Measurements from ENCODE around the gene WWC2.
"Not testable (repeated sequence)": the region's sequence is repeated elsewhere in the genome, so short reads cannot be mapped to it uniquely, and the experiment has no call there.

WWC2 gene

GRCh38 chr4:183191630-183192029 lies 92.6 kb downstream of the WWC2 start:
- no peak overlapping the region for H3K4me3 ChIP-seq (ENCODE audit: low read depth, low read length)
- no peak for DNase-seq (ENCODE audit: low read depth)
- TF ChIP-seq CTCF (IDR thresholded peaks at IDR 0.05; ENCODE audit: insufficient read depth, low read depth, low read length, missing control alignments) = no peak

GRCh38 chr4:183192571-183192970 lies 93.5 kb downstream of the WWC2 start:
- no peak for TF ChIP-seq CTCF (IDR thresholded peaks at IDR 0.05; ENCODE audit: insufficient read depth, low read depth, low read length, missing control alignments)
- H3K4me3 ChIP-seq (ENCODE audit: low read depth, low read length) = no peak overlapping the region
- no peak for DNase-seq (ENCODE audit: low read depth)

- H3K4me3 ChIP-seq (ENCODE audit: low read depth, low read length); DNase-seq (ENCODE audit: low read depth): not testable (repeated sequence)
Observed at GRCh38 chr4:183193730-183194338, 94.8 kb downstream of the WWC2 start.

GRCh38 chr4:183195534-183195933 lies 96.5 kb downstream of the WWC2 start:
- DNase-seq (ENCODE audit: low read depth) = no peak
- H3K4me3 ChIP-seq (ENCODE audit: low read depth, low read length) = no peak overlapping the region
- no peak for TF ChIP-seq CTCF (IDR thresholded peaks at IDR 0.05; ENCODE audit: insufficient read depth, low read depth, low read length, missing control alignments)

GRCh38 chr4:183197140-183197539 lies 98.1 kb downstream of the WWC2 start:
- TF ChIP-seq CTCF (IDR thresholded peaks at IDR 0.05; ENCODE audit: insufficient read depth, low read depth, low read length, missing control alignments) = no peak
- DNase-seq (ENCODE audit: low read depth) = no peak
- no peak overlapping the region for H3K4me3 ChIP-seq (ENCODE audit: low read depth, low read length)

- DNase-seq (ENCODE audit: low read depth) = no peak
- no peak overlapping the region for H3K4me3 ChIP-seq (ENCODE audit: low read depth, low read length)
- no peak for TF ChIP-seq CTCF (IDR thresholded peaks at IDR 0.05; ENCODE audit: insufficient read depth, low read depth, low read length, missing control alignments)
Observed at GRCh38 chr4:183200453-183200852, 101.4 kb downstream of the WWC2 start.

- DNase-seq (ENCODE audit: low read depth) = no peak
- TF ChIP-seq CTCF (IDR thresholded peaks at IDR 0.05; ENCODE audit: insufficient read depth, low read depth, low read length, missing control alignments) = no peak
Observed at GRCh38 chr4:183201331-183201730, 102.3 kb downstream of the WWC2 start.

More at GRCh38 chr4:183201331-183201730, 102.3 kb downstream of the WWC2 start:
- H3K4me3 ChIP-seq (ENCODE audit: low read depth, low read length) = no peak overlapping the region

Measured in GM12865 (cell line).